NCI-H1048 (cell line): Measurements from ENCODE around the gene CMSS1.

Experiments
- DNase-seq: peaks from one replicate; lab custom pipeline; 2025; lab: John Stamatoyannopoulos, UW

Gene CMSS1

DNA sequence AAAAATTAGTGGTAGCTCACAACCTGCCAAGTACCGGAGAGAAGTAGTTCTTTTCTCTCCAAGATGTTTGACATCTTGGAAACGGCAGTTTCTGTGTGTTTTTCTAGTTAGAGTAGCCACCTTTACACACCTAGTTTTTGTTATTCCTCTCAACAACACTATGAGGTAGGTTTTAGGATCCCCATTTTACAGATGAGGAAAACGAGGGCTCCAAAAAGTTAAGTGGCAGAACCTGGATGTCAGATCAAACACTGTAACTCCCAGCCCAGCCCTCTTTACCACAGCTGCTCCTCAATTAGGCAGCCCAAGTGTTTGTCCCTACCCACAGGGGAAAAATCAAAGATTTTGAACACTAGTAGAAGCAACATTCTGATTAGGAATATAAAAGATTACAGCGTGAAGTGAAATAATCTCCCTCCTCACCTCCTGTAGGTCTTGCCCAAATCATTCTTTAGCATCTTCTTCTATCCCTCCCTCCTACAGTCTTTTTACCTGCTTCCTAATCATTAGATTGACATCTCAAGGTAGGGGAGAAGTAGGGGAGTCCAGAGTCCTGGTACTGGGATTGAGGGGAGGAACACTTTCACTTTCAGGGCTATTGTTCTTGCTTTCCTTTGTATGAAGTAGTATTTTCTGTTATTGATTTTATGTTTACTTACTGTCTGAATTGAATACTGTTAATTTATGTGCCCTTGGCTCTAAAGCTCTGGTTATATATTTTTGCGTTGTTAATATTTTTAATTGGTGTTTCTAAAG, 142.6 kb downstream of the CMSS1 start:
- DNase-seq: no peak

DNA sequence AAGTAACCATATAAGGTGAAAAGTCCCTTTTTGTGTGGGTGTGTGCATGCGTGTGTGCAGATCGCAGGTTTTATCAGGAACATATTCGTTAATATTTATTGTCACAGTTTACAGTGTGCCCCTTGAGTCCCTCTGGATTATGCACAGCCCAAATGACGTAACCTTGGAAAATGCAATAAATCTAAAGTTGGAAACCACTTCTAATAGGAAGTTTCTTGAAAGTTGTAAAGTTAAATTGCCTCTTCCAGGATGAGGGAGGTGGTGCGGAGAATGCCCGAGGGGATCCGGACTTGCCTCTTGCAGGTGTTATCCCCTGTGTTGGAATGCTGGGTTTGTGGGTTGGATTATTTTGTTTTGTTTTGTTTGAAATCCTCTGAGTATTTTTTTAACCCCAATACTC, 143.3 kb downstream of the CMSS1 start:
- no peak for DNase-seq

DNA sequence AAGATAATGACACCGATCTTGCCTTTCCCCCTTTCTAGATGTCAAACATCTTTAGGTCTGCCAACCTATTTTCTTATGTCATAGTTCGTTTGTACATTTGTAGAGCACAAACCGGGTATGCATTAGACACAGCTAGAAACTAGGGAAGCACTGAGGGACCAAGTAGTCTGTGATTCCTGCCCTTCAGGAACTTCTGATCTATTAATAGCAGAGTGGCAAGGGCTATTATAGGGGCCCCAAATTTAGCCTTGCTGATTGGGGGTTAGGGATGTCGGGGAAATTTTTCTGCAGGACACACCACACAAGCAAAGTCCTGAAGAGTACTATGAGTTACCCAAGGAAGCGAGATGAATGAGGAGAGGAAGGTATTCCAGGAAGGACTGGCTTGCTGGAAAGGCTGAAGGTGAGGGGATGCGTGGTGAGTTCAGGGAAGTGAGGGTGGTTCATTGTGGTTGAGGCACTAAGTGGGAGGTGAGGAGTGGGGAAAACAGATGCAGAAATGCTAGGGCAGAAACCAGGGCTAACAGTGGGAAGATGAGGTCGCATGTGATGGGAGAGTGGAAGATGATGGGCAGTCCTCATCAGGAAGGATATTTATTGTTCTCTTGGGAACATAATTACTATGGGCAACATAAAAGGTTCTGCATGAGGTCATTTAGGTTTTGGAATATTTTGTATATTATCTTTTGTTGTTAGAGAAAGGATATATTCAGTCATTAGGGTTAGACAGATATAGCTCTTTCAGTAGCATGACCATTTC, 144.3 kb downstream of the CMSS1 start:
- DNase-seq: no peak

DNA sequence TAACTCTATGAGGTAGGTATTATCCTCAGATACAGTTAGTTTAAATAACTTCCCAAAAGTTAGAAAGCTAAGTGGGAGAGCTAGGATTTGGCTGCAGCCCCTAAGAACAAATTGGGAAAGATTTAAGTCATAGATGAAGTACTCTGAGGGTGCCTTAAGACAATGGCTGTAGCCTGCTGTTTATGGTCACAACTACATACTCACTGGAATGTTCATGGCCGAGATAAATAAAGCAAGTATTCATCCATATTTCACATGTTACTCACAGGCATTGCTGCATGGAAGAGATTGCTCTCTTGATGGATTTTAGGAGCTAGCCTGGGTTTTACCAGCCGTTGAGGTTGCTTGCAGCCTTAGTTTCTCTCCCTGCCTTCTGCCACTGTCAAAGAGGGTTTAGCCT, 145.0 kb downstream of the CMSS1 start:
- no peak for DNase-seq

DNA sequence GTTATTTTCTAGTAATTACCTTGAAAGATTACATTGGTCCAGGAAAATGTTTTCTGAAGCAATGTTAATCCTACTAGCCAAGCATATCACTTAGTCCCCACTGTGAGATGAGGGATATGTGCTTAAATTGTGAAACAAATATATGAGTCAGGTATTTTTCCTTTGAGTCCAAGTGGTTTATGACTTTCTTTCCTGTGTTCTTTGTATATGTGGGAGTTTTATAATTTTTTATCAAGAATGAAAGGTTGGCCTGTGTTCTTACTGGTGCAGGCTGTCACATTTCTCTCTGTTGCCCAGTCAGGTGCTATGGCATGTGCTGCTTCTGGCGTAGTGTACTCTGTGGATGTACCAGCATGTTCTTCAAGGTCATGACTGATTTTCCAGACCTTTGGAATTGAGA, 147.4 kb downstream of the CMSS1 start:
- DNase-seq: no peak

DNA sequence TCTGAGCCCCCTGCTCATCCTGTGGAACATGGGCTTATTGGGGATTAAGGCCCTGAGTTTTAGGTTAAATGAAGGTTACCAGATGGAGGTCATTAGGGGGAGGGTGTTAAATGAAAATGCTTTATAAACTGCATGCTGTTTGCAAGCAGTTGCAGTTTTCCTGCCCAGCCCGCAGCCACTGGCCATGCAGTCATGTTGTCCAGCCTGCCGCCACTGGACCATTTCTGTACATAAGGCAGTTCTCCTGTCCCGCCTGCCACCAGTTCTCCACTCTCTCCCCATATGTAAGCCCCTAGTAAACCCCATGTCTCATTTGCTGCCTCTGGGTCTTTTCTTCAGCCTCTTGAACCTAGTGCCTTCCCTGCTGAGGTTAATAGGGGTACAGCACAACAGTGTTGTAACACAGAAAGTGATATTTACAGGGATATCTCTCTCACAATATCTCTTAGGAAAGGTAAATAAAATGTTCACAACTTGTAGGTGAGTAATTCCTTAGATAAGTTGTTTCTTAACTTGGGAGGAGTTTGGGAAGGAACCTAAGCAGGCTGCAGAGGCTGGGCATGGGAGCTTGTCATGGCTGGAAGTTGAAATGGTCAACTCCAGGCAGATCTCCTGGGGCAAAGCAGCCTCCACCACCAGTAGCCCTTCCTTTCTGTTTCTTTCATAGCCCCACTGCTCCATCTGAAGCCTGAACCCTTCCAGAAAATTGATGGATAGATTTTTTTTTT, 148.2 kb downstream of the CMSS1 start:
- no peak for DNase-seq

DNA sequence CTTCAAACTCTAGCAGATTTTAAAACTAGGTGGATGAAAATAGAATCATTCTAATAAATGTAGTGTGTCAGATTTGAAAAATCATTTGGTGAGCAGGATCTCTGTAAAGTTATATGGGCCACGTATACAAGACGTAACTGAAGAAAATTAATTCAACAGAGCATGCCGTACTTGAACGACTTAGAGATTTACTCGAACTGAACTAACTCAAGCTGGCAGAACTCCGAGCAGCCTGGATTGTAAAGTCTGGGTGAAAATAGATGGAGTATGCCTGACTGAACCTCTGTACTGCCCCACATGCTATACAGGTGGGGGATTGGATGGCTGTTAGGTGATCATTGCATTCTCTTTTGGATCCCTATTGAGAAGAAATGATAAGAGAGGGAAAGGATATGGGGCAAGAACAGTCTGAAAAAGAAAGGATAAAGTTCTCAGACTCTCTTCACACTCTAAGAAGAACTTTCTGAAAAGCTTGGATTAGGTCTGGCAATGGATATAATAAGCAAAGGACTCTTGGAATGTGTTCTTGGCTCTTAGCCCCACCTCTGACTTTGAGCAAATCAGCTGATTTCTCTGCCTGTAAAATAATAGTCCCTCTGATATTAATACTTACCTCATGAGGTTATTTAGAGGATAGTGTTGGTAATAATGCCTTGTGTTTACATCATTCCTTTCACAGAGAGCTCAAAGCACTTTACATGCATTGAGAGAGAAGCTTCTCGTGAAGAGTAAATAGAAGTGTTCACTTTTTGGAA, 149.2 kb downstream of the CMSS1 start:
- DNase-seq: no peak

DNA sequence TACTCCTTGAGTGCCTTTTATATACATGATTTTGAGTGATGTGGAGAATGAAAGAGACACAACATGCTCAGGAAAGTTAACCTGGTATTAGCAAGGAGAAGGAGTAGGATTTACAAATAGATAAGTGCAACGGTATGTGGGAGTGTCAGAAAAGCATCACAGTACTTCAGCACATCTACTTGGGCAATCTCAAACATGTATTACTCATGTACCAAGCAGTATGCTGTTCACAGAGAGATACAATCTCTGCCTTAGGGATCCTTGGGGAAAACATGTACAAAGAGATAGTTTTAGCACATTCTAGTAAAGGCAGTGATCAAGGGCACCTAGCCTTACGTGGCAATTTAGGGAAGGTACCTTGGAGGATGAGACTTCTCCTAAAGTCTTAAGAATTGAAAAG, 150.1 kb downstream of the CMSS1 start:
- DNase-seq: no peak

DNA sequence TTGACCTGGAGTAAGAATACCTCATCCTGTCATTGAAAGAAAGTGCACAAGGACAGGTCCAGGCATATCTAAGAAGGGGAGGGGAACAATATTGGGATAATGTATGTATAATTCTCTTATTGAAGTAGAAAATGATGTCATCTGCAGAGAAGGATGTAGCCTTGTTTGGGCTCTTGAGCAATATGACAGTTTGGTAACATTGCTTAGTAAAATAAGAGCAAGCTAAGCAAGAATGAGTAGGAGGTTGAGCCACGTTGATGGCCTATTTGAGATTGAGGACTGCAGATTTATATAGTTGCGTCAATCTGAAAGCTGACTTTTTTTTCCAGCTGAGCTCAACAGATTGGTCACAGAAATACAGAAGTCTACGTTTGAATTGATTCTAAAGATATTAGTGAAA, 151.5 kb downstream of the CMSS1 start:
- DNase-seq: no peak

DNA sequence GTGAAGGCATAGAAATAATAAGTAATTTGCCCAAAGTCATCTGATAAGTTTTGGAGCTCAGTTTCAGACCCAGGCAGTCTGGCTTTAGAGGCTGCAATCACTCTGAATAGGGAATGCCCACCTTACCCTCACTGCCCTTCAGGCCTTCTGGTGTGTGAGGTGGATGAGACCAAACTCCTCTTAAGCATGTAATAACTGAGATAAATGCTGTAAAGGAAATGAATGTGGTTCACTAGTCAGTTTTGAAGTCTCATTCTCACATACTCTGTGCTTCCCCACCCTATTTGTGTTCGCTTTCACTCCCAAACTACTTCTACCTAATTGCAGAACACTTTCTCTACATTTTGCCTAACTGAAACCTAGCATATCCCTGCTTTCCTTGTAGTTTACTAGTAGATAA, 152.5 kb downstream of the CMSS1 start:
- DNase-seq: no peak

DNA sequence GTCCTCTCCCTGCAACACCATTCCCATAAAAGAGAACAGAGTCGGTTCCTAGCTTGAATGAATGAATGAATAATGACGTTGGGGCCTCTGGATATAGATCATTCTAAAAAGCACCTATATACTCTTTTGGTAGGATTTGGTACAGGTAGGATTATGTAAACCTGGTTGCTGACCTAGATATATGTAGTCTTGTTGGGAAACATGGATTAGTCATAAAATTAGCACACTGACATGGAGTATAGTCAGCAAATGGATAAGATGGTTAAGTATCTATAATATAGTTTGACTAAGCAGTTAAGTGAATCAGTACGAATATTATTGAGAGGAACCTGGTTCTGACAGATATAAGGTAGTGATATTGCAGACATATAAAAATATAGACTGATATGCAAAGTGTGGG, 154.1 kb downstream of the CMSS1 start:
- DNase-seq: no peak

DNA sequence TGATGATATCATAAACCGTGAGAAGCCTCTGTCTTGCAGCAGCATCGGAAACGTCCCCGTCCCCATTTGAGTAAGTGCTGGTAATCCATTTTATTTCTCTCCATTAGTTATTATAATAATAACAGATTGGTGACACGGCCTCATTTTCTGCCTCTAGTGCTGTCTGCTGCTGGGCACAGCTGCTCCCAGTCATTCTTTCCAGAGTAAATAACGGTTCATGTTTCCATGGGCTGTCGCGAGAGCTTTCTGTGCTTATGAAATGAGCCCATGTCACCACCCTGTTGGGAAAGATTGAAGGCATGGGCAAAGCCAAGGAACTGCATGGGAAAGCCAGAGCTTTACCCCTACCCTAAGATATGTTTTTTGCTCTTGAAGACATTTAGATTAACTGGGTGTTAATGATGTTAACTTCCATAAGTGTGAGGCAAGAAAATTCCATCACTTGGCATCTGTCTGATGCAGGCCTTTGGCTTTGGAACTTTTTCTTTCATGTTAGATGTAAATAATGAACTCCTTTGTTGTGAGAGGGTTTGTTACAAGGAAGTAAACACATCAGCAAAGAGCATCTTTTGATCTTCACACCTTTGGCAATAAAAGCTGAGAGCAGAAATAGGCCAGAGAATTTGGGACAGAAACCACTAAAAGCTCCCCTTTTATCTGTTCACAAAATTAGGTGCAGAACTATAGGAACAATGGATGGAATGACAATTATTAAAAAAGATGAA, 154.9 kb downstream of the CMSS1 start:
- no peak for DNase-seq

DNA sequence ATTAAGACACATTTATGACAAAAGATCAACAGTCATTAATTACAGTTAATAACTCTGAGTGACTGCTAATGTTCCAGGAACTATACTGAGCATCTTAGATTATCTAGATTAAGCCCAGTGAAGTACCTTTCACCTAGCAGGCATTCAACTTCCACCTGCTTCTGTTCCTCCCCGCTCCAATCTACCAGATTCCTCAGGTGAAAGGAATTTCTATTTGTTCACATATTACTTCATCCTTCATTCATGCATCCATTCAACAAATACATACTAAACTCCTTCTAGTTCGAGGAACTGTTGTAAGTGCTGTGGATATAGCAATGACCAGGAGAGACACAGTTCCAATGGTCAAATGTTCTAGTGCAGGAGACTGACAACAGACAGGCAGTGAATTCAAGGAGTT, 157.3 kb downstream of the CMSS1 start:
- no peak for DNase-seq

DNA sequence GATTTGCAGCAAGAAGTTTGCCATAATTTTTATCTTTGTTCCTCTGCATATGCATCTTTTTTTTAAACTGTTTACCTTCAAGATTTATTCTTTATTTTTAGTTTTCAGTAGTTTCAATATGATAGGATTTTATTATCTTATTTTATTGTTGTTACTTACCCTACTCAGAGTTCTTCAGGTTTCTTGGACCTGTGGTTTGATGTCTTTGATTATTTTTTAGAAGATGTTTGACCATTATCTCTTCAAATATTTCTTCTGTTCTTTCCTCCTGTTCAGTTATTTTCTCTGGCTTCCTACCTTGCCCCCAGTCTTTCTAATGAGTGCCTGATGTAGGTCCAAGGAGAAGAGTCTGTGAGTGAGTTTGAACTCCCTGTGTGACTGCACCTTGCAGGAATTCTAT, 158.9 kb downstream of the CMSS1 start:
- DNase-seq: no peak

DNA sequence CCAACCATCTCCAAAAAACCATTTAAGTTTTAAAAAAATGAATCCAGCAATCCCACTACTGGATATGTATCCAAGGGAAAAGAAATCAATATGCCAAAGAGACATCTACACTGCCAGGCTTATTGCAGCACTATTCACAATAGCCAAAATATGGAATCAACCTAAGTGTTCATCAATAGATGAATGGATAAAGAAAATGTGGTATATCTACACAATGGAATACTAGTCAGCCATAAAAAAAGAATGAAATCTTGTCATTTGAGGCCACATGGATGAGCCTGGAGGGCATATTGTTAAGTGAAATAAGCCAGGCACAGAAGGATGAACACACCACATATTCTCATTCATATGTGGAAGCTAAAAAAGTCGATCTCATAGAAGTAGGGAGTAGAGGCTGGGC, 160.6 kb downstream of the CMSS1 start:
- no peak for DNase-seq

DNA sequence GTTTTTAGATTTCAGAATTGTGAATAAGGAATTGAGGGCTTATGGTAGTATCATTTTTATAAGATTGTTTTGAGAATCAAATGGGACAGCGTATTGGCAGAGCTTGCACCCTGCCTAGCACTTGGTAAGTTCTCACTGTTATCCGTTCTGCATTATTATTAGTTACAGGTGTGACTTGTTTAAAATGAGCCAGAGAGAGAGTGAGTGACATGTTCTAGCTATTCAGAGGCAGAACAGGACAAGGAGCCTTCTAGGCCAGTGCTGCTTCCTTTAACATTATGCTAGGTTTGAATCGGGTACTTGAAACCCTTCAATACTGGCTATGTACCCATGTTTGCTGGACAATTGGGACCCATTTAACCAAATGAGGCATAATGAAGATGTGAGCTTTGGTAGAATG, 162.9 kb downstream of the CMSS1 start:
- no peak for DNase-seq

DNA sequence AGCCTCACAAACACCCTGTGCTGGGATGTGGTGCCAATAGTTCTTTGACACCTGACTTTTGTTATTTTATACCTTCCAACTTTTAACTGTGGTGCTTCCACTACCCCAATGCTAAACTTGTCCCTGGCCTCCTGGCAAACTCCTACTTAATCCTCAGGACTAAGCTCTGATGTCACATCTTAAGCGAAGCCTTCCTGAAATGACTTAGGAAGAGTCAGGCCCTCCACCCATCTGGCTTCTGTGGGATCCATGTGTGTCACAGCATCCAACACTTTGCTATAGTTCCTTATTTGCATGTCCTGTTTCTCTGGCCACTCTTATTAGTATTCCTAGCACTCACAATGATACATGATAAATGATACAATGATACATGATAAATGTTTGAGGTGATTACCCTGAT, 163.5 kb downstream of the CMSS1 start:
- DNase-seq: no peak

DNA sequence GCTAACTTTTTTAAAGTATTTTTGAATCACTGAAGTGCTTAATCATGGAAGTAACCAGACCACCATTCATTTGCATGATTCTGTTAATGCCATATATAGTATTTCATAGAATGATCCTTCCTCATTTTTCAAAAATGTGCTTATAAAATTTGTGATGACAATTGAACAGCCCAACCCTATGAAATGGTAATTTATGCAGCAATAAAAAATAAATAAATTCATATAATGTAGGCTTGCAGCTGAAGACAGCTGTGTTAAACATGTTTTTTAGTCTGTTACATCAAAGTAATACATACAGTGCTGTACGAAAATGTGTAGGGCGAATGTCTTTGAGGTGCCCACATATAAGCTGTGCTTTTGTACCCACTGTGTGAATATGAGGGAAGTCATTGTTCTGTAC, 165.0 kb downstream of the CMSS1 start:
- DNase-seq: no peak

DNA sequence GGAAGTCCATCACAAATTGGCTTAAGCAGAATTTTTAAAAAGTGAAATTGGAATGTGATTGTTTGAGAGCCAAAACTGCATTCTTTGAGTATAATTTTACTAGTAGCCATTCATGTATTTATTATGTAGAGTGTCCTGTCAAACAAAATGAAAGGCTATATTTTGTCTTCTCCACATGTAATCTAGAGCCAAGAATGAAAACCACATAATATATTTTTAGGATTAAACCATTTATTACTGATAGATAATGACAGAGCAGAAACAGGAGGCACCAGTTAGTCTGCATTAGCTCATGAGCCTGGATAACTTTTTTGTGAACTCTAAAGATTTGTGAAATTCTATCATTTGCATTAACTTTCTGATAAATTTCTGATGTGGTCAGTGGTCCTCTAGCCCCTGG, 166.5 kb downstream of the CMSS1 start:
- DNase-seq: no peak

DNA sequence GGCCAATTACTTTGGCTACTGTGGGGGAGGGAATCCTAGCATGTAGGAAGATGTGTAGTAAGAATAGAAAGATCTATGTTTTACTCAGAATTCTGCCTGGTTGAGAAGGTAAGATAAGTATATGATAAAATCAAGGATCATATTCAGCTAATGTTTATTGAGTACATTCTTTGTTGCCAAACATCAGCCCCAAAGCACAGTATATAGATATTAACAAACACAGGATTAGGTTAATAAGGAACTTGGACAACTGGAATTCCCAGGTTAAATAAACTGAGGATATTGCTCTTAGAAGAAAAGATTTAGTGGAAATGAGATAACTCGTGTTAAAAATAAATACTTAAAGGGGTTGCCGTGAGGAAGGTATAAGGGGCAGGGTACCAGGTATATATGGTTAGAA, 167.0 kb downstream of the CMSS1 start:
- DNase-seq: no peak

DNA sequence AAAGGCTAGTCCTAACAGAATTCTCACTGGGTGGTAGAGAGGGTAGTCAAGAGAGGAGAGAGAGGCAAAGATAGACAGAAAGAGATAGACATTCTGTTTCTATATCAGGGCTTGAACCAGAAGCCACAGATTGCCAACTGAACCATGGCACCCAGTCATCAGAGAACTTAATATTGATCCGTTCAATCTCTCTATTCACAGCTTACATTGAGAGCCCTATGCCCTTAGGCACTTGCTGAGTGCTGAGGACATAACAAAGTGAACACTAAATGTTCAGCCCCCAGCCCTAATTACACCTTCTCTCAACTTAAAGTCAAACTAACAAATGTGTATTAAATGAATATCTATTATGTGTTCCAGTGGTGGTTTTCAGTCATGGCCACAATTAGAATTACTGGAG, 172.5 kb downstream of the CMSS1 start:
- no peak for DNase-seq

DNA sequence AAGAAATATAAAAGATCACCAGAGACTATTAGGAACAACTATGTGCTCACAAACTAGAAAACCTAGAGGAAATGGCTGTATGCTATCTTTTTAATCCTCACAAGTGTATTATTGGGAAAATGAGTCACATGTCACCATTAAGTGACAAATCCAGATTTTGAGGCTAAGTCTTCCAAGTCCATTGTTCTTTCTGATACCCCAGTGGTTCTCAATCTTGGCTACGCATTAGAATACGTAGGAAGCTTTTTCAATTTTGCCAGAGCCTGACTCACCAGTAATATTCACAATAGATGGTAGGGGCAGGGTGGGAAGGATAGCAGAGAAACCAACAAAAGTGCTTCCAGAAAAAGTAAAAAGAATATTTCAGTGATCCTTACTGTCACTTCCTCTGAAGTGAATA, 179.6 kb downstream of the CMSS1 start:
- DNase-seq: no peak
